ENCODE results near the gene SPECC1L.
"Not testable (repeated sequence)": the region's sequence is repeated elsewhere in the genome, so short reads cannot be mapped to it uniquely, and the experiment has no call there.

SPECC1L gene

GRCh38 chr22:24305260-24305692 lies 34.6 kb downstream of the SPECC1L start:
- no peaks in the 10 kb centered on the region for H3K9me2 ChIP-seq (replicated peaks; ENCODE audit: insufficient read depth, low read length)
- H4K20me1 ChIP-seq (ENCODE audit: low read depth, low read length), result 0 out of 2 replicates have a peak, but pooled peaks cover 3% of the 10 kb centered on the region
- H3K27me3 ChIP-seq (ENCODE audit: low read length), result no peaks in the 10 kb centered on the region
- TF ChIP-seq EZH2phosphoT487 (conservative IDR thresholded peaks at IDR 0.05; ENCODE audit: low read length), result no peak
- TF ChIP-seq, protein P1, sequence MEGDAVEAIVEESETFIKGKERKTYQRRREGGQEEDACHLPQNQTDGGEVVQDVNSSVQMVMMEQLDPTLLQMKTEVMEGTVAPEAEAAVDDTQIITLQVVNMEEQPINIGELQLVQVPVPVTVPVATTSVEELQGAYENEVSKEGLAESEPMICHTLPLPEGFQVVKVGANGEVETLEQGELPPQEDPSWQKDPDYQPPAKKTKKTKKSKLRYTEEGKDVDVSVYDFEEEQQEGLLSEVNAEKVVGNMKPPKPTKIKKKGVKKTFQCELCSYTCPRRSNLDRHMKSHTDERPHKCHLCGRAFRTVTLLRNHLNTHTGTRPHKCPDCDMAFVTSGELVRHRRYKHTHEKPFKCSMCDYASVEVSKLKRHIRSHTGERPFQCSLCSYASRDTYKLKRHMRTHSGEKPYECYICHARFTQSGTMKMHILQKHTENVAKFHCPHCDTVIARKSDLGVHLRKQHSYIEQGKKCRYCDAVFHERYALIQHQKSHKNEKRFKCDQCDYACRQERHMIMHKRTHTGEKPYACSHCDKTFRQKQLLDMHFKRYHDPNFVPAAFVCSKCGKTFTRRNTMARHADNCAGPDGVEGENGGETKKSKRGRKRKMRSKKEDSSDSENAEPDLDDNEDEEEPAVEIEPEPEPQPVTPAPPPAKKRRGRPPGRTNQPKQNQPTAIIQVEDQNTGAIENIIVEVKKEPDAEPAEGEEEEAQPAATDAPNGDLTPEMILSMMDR (IDR thresholded peaks at IDR 0.05; ENCODE audit: insufficient read depth, low read length, poor library complexity, severe bottlenecking), result no peak
- H3K36me3 ChIP-seq (ENCODE audit: low read length), result peaks cover 11% of the 10 kb centered on the region; the same call in 1 of the 2 replicates
- H3K9me3 ChIP-seq (ENCODE audit: insufficient read depth, low read length), result no peaks in the 10 kb centered on the region
- no peak overlapping the region for H2AFZ ChIP-seq (ENCODE audit: low read depth, low read length, severe bottlenecking)
- no peak overlapping the region for H3K27ac ChIP-seq (ENCODE audit: low read depth, low read length)
- H3K79me2 ChIP-seq (ENCODE audit: insufficient read depth, low read length), result peaks cover 45% of the 10 kb centered on the region
- no peaks in the 10 kb centered on the region for H3F3A ChIP-seq (ENCODE audit: insufficient read depth)
- H3K4me2 ChIP-seq (ENCODE audit: low read depth, low read length, poor library complexity, severe bottlenecking), result no peak overlapping the region
- H3K4me3 ChIP-seq (ENCODE audit: insufficient read depth, low read length, poor library complexity, severe bottlenecking), result no peak overlapping the region
- H3K9ac ChIP-seq (ENCODE audit: low read length), result no peak overlapping the region

- TF ChIP-seq, protein P1 (IDR thresholded peaks at IDR 0.05; ENCODE audit: insufficient read depth, low read length, poor library complexity, severe bottlenecking), result no peak
- TF ChIP-seq EZH2phosphoT487 (conservative IDR thresholded peaks at IDR 0.05; ENCODE audit: low read length), result no peak
- Histone ChIP-seq H3K27ac (ENCODE audit: low read depth, low read length) (no peak overlapping the region), H3K79me2 (ENCODE audit: insufficient read depth, low read length) (peaks cover 53% of the 10 kb centered on the region), H3K4me2 (ENCODE audit: low read depth, low read length, poor library complexity, severe bottlenecking) (no peak overlapping the region), H3K9me2 (replicated peaks; ENCODE audit: insufficient read depth, low read length) (no peaks in the 10 kb centered on the region), H4K20me1 (ENCODE audit: low read depth, low read length) (no peaks in the 10 kb centered on the region), H3F3A (ENCODE audit: insufficient read depth) (no peaks in the 10 kb centered on the region), H3K4me3 (ENCODE audit: insufficient read depth, low read length, poor library complexity, severe bottlenecking) (no peak overlapping the region), H3K9ac (ENCODE audit: low read length) (no peak overlapping the region), H3K9me3 (ENCODE audit: insufficient read depth, low read length) (no peaks in the 10 kb centered on the region), H2AFZ (ENCODE audit: low read depth, low read length, severe bottlenecking) (no peak overlapping the region), H3K27me3 (ENCODE audit: low read length) (no peaks in the 10 kb centered on the region), H3K36me3 (ENCODE audit: low read length) (peaks cover 25% of the 10 kb centered on the region)
Observed at GRCh38 chr22:24310969-24311368, 40.3 kb downstream of the SPECC1L start.

DNA sequence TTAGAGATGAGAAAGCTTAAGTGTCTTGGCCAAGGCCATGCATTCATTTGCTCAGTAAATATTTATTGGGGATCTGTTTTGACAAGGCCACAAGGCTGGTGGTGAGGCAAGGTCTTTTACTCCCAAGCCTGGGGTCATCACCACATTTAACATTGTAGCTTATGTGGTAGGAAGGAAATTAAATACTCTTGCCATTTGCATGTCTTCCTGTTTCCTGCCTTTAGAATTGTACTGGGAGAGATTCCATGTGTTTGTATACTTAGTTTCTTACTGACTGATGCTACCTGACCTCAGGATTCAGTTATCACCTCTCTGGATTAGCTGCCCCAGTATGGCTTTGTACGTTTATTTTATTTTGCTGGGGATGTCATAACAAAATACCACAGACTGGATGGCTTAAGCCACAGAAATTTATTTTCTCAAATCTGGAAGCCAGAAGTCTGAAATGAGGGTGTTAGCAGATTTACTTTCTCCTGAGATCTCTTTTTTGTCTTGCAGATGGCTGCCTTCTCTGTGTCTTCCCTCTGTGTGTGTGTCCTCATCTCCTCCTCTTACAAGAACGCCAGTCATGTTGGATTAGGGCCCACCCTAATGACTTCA lies 44.8 kb downstream of the SPECC1L start:
- Histone ChIP-seq H3K36me3 (ENCODE audit: low read length) (peaks cover 15% of the 10 kb centered on the region), H3K9me2 (replicated peaks; ENCODE audit: insufficient read depth, low read length) (no peaks in the 10 kb centered on the region), H3K27me3 (ENCODE audit: low read length) (no peaks in the 10 kb centered on the region), H3K9me3 (ENCODE audit: insufficient read depth, low read length) (no peaks in the 10 kb centered on the region), H3K4me3 (ENCODE audit: insufficient read depth, low read length, poor library complexity, severe bottlenecking) (no peak overlapping the region), H3K79me2 (ENCODE audit: insufficient read depth, low read length) (peaks cover 19% of the 10 kb centered on the region; the same call in 1 of the 2 replicates), H3K27ac (ENCODE audit: low read depth, low read length) (no peak overlapping the region), H3K9ac (ENCODE audit: low read length) (no peak overlapping the region), H3F3A (ENCODE audit: insufficient read depth) (no peaks in the 10 kb centered on the region), H4K20me1 (ENCODE audit: low read depth, low read length) (no peaks in the 10 kb centered on the region), H2AFZ (ENCODE audit: low read depth, low read length, severe bottlenecking) (no peak overlapping the region), H3K4me2 (ENCODE audit: low read depth, low read length, poor library complexity, severe bottlenecking) (no peak overlapping the region)
- no peak for TF ChIP-seq EZH2phosphoT487 (conservative IDR thresholded peaks at IDR 0.05; ENCODE audit: low read length)
- TF ChIP-seq, protein P1 (IDR thresholded peaks at IDR 0.05; ENCODE audit: insufficient read depth, low read length, poor library complexity, severe bottlenecking), result no peak

- Histone ChIP-seq H3K36me3 (ENCODE audit: low read length) (peaks cover 19% of the 10 kb centered on the region), H3K79me2 (ENCODE audit: insufficient read depth, low read length) (peaks cover 13% of the 10 kb centered on the region; the same call in 1 of the 2 replicates)
- H3K27ac ChIP-seq (ENCODE audit: low read depth, low read length); H3K4me2 ChIP-seq (ENCODE audit: low read depth, low read length, poor library complexity, severe bottlenecking); H3K27me3 ChIP-seq (ENCODE audit: low read length); H3K9me2 ChIP-seq (replicated peaks; ENCODE audit: insufficient read depth, low read length); H4K20me1 ChIP-seq (ENCODE audit: low read depth, low read length); H3K4me3 ChIP-seq (ENCODE audit: insufficient read depth, low read length, poor library complexity, severe bottlenecking); H3K9me3 ChIP-seq (ENCODE audit: insufficient read depth, low read length); H2AFZ ChIP-seq (ENCODE audit: low read depth, low read length, severe bottlenecking); H3K9ac ChIP-seq (ENCODE audit: low read length); H3F3A ChIP-seq (ENCODE audit: insufficient read depth): not testable (repeated sequence)
Observed at GRCh38 chr22:24316264-24316663, 45.6 kb downstream of the SPECC1L start.

- peaks cover 19% of the 10 kb centered on the region for H3K36me3 ChIP-seq (ENCODE audit: low read length)
- H3F3A ChIP-seq (ENCODE audit: insufficient read depth), result not testable (repeated sequence)
Observed at GRCh38 chr22:24317511-24317910, 46.9 kb downstream of the SPECC1L start.

More at GRCh38 chr22:24317511-24317910, 46.9 kb downstream of the SPECC1L start:
- H3K9me3 ChIP-seq (ENCODE audit: insufficient read depth, low read length); H3K9ac ChIP-seq (ENCODE audit: low read length); H2AFZ ChIP-seq (ENCODE audit: low read depth, low read length, severe bottlenecking); H3K27me3 ChIP-seq (ENCODE audit: low read length); H3K4me2 ChIP-seq (ENCODE audit: low read depth, low read length, poor library complexity, severe bottlenecking); H3K27ac ChIP-seq (ENCODE audit: low read depth, low read length); H3K9me2 ChIP-seq (replicated peaks; ENCODE audit: insufficient read depth, low read length); H3K79me2 ChIP-seq (ENCODE audit: insufficient read depth, low read length); H4K20me1 ChIP-seq (ENCODE audit: low read depth, low read length); H3K4me3 ChIP-seq (ENCODE audit: insufficient read depth, low read length, poor library complexity, severe bottlenecking): not testable (repeated sequence)

Data from SU-DHL-6 (cell line).